GM18498 (cell line): Measurements from ENCODE around the gene TGFB3.

Experiments
- ATAC-seq: cut with Tn5 transposase; IDR thresholded peaks from one replicate; pipeline ENCODE4 v1.9.1; 2021; ENCODE audit warnings: mild to moderate bottlenecking, moderate library complexity; ENCODE audit not compliant: unreplicated experiment

TGFB3 gene

DNA sequence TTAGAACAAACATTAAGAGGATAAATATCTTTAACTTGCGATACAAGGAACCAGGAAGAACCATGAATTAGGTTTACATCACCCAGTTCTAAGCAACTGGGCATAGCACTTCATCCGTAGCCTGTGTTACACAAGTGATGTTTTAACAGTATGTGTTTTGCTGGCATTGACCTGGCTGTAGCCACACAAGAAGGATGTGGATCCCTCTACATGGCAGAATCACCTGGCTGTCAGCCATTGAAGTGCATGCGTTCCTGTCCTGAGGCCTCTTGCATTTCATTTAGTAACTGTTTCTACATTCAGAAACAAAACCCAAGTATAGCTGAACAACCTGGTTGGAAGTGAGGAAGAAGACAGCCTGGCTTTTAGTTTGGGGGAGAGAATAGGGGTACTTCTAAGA is 72.2 kb downstream of the TGFB3 start:
- ATAC-seq: no peak
